MG63 (cell line): Measurements from ENCODE around the gene NCOA3. TPM values are rescaled to one million over a fixed set of nuclear protein-coding genes. Genes with fewer than 3 reads are reported as not detected.

ENCODE experiments used
- DNase-seq: peaks from one replicate; pipeline ENCODE4 v3.0.0-alpha.2; 2020
- H3K27me3 ChIP-seq: fragments of 250-450 bp; sonication (Bioruptor Pico); 2 replicates; pipeline ENCODE4 v1.5.1; 2020; ENCODE audit warnings: mild to moderate bottlenecking, moderate library complexity
- H3K36me3 ChIP-seq: fragments of 250-450 bp; sonication (Bioruptor Pico); 2 replicates; pipeline ENCODE4 v1.5.1; 2020; ENCODE audit warnings: mild to moderate bottlenecking, moderate library complexity
- H3K4me3 ChIP-seq: fragments of 250-450 bp; sonication (Bioruptor Pico); 2 replicates; pipeline ENCODE4 v1.5.1; 2020; ENCODE audit warnings: mild to moderate bottlenecking, moderate library complexity
- H3K9me3 ChIP-seq: fragments of 250-450 bp; sonication (Bioruptor Pico); 2 replicates; pipeline ENCODE4 v1.5.1; 2020; ENCODE audit warnings: mild to moderate bottlenecking, moderate library complexity
- total RNA-seq: library from RNA; depleted of rRNA; stranded (reverse); fragments of >200 nt; shearing (Covaris generic); gene quantifications from 2 replicates; pipeline ENCODE4 v1.2.3, GENCODE V29; 2014; ENCODE audit warnings: low replicate concordance

NCOA3 gene
- total RNA-seq, 1 experiment from 2014 or later: 9.2 TPM

GRCh38 chr20:47509104-47509661, 7.5 kb downstream of the NCOA3 start:
- DNase-seq: no peak
- H3K9me3 ChIP-seq: no peaks in the 10 kb centered on the region
- no peaks in the 10 kb centered on the region; the same call in 1 of the 2 replicates for H3K36me3 ChIP-seq
- no peaks in the 10 kb centered on the region for H3K27me3 ChIP-seq
- no peak overlapping the region for H3K4me3 ChIP-seq

- no peaks in the 10 kb centered on the region for H3K27me3 ChIP-seq
- no peak for DNase-seq
- H3K4me3 ChIP-seq: no peak overlapping the region
- H3K9me3 ChIP-seq: no peaks in the 10 kb centered on the region
- no peaks in the 10 kb centered on the region; the same call in 1 of the 2 replicates for H3K36me3 ChIP-seq
Observed at GRCh38 chr20:47509685-47510084, 8.0 kb downstream of the NCOA3 start.

DNA sequence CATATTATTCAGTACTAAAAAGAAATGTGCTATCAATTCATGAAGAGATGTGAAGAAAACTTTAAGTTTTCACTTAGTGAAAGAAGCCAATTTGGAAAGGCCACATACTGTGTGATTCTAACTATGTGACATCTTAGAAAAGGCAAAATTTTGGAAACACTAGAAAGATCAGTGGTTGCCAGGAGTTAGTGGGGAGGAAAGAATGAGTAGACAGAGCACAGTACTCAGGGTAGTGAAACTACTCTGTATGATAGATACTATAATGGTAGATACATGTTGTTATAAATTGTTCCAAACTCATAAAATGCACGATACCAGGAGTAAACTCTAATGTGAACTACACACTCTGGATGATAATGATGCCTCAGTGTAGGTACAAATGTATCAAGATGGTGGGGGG, 14.2 kb downstream of the NCOA3 start:
- Histone ChIP-seq H3K27me3 (no peaks in the 10 kb centered on the region), H3K36me3 (peaks cover 16% of the 10 kb centered on the region), H3K4me3 (no peak overlapping the region), H3K9me3 (peaks cover 10% of the 10 kb centered on the region)
- DNase-seq: no peak

DNA sequence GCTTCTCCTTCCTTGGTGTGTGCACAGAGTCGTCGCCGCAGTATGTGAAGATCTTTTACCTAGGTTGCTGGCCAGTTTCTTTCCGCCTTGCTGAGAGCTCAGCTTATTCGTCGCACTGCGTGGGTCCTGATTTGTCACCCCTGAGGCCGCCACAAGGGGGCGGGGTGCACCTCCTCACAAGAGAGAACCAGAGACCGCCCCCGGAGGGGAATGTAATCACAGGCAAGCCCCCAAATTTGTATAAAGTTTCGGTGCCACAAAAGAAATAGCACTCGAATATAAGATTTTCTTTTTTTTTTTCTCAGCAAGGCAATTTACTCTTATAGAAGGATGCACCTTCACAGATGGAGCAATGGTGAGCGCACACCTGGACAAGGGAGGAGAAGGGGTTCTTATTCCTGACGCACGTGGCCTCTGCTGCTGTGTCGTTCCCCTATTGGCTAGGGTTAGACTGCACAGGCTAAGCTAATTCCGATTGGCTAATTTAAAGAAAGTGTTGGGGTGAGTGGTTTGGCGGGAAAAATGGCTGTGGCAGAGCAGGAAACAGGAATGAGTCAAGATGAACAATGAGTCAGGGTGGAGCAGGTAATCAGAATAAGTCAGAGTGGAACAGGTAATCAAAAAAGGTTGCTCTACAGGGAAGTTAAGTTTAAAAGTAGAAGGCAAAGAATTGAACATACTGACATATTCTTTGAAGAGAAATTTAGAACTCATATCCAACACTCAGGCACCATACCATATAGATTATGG, 19.5 kb downstream of the NCOA3 start:
- no peaks in the 10 kb centered on the region for H3K27me3 ChIP-seq
- DNase-seq: no peak
- peaks cover 21% of the 10 kb centered on the region for H3K9me3 ChIP-seq

GRCh38 chr20:47524015-47524784, 22.5 kb downstream of the NCOA3 start:
- Histone ChIP-seq H3K9me3 (peaks cover 23% of the 10 kb centered on the region), H3K36me3 (peaks cover 20% of the 10 kb centered on the region), H3K4me3 (peak overlapping the region; percentile 19), H3K27me3 (no peaks in the 10 kb centered on the region)
- DNase-seq: no peak

More for the DNA sequence above, 19.5 kb downstream of the NCOA3 start:
- H3K4me3 ChIP-seq: no peak overlapping the region
- H3K36me3 ChIP-seq: peaks cover 28% of the 10 kb centered on the region

DNA sequence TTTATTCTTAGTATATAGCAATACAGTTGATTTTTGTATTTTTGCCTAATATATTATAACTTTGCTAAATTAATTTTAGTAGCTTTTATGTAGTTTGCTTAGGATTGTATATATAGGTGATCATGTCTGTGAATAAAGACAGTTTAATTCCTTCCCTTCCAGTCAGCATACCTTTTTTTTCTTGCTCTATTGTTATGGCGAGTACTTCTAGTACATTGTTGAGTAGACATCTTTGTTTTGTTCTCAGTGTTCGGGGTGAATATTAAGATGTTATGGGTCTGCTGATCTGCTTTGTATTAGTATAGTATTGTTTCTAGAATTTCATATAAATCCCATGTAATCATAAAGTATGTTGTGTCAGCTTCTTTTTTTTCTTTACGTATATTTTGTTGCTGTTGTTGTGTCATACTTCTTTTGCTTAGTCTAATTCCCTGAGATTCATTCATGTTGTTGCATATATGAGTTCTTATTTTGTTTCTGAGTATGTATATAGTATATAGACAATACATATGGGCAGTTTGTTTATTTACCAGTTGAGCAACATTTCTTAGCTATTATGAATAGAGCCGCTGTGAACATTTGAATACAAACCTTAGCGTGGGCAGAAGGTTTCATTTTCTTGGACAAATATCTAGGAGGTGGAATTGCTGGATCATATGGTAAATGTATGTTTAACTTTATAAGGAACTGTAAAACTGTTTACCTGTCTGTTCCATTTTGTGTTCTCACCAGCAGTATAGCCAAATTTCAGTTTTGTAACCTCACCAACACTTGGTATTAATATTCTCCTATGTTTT, 25.5 kb downstream of the NCOA3 start:
- H3K9me3 ChIP-seq: peaks cover 4% of the 10 kb centered on the region
- no peaks in the 10 kb centered on the region for H3K27me3 ChIP-seq
- no peak overlapping the region for H3K4me3 ChIP-seq
- peaks cover 6% of the 10 kb centered on the region for H3K36me3 ChIP-seq
- no peak for DNase-seq

DNA sequence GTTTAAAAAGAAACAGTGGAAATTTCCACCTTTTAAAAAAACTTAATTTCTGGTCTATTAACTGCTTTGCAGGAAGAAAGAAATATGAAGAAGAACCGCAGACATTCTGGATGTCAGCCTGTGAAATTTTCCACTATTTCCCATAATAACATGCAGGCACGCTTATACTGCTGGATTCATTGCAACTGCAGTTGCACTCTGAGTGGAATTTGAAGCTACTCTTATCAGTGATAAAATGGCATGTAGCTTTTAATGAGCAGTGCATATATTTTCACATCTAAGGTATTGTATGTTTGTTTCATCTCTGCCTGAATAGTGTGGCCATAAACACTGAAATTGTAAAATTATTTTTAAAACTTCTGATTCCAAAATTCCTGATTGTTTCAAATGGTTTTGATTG, 28.2 kb downstream of the NCOA3 start:
- Histone ChIP-seq H3K4me3 (no peak overlapping the region), H3K27me3 (no peaks in the 10 kb centered on the region), H3K9me3 (peaks cover 4% of the 10 kb centered on the region; the same call in 1 of the 2 replicates), H3K36me3 (peaks cover 4% of the 10 kb centered on the region; the same call in 1 of the 2 replicates)
- no peak for DNase-seq

- peaks cover 4% of the 10 kb centered on the region; the same call in 1 of the 2 replicates for H3K36me3 ChIP-seq
- peaks cover 4% of the 10 kb centered on the region; the same call in 1 of the 2 replicates for H3K9me3 ChIP-seq
- H3K27me3 ChIP-seq: no peaks in the 10 kb centered on the region
- no peak overlapping the region for H3K4me3 ChIP-seq
- no peak for DNase-seq
Observed at GRCh38 chr20:47531458-47531857, 29.8 kb downstream of the NCOA3 start.

- Histone ChIP-seq H3K36me3 (peaks cover 4% of the 10 kb centered on the region; the same call in 1 of the 2 replicates), H3K27me3 (no peaks in the 10 kb centered on the region), H3K9me3 (peaks cover under 1% of the 10 kb centered on the region; the same call in 1 of the 2 replicates), H3K4me3 (no peak overlapping the region)
- no peak for DNase-seq
Observed at GRCh38 chr20:47532002-47532401, 30.3 kb downstream of the NCOA3 start.

GRCh38 chr20:47533518-47534062, 31.9 kb downstream of the NCOA3 start:
- Histone ChIP-seq H3K36me3 (peaks cover 4% of the 10 kb centered on the region; the same call in 1 of the 2 replicates), H3K9me3 (no peaks in the 10 kb centered on the region), H3K4me3 (no peak overlapping the region), H3K27me3 (no peaks in the 10 kb centered on the region)
- no peak for DNase-seq

GRCh38 chr20:47534405-47534804, 32.7 kb downstream of the NCOA3 start:
- Histone ChIP-seq H3K4me3 (no peak overlapping the region), H3K27me3 (no peaks in the 10 kb centered on the region), H3K36me3 (peaks cover 4% of the 10 kb centered on the region; the same call in 1 of the 2 replicates), H3K9me3 (no peaks in the 10 kb centered on the region)
- no peak for DNase-seq

GRCh38 chr20:47535088-47535487, 33.4 kb downstream of the NCOA3 start:
- no peak for DNase-seq
- Histone ChIP-seq H3K4me3 (no peak overlapping the region), H3K36me3 (no peaks in the 10 kb centered on the region), H3K27me3 (no peaks in the 10 kb centered on the region), H3K9me3 (no peaks in the 10 kb centered on the region)

DNA sequence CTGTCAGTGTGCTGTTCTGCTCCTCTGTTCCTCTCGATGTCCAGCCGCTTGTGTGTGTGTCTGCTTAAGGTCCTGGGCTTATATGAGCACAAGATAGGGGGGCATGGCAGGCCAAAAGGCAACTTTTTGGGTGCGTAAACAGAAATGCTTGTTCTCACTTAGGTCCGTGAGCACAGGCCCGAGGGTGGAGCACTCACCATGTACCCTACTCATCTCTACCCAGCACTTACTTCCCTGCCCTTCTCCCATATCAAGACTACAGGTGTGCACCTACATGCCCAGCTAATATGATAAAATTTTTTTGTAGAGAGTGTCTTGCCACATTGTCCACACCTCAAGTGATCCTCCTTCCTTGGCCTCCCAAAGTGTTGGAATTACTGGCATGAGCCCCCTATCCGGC, 34.3 kb downstream of the NCOA3 start:
- Histone ChIP-seq H3K36me3 (no peaks in the 10 kb centered on the region), H3K9me3 (no peaks in the 10 kb centered on the region), H3K27me3 (no peaks in the 10 kb centered on the region), H3K4me3 (no peak overlapping the region)
- no peak for DNase-seq

GRCh38 chr20:47540443-47541354, 39.0 kb downstream of the NCOA3 start:
- H3K36me3 ChIP-seq: no peaks in the 10 kb centered on the region

GRCh38 chr20:47541355-47541922, 39.8 kb downstream of the NCOA3 start:
- H3K4me3 ChIP-seq: no peak overlapping the region
- no peak for DNase-seq
- H3K9me3 ChIP-seq: no peaks in the 10 kb centered on the region
- no peaks in the 10 kb centered on the region for H3K36me3 ChIP-seq
- H3K27me3 ChIP-seq: no peaks in the 10 kb centered on the region

More at GRCh38 chr20:47540443-47541354, 39.0 kb downstream of the NCOA3 start:
- Histone ChIP-seq H3K9me3 (no peaks in the 10 kb centered on the region), H3K4me3 (no peak overlapping the region), H3K27me3 (no peaks in the 10 kb centered on the region)
- DNase-seq: no peak
